ENCODE measurements around the gene NOL11.
"Not testable (repeated sequence)": the region's sequence is repeated elsewhere in the genome, so short reads cannot be mapped to it uniquely, and the experiment has no call there.

Gene NOL11

GRCh38 chr17:67756766-67757165 lies 39.0 kb downstream of the NOL11 start:
- H3F3A ChIP-seq (ENCODE audit: insufficient read depth); H2AFZ ChIP-seq (ENCODE audit: low read depth, low read length, severe bottlenecking): not testable (repeated sequence)

GRCh38 chr17:67759355-67760171 lies 41.8 kb downstream of the NOL11 start:
- no peak for TF ChIP-seq EZH2phosphoT487 (conservative IDR thresholded peaks at IDR 0.05; ENCODE audit: low read length)
- TF ChIP-seq, protein P1, sequence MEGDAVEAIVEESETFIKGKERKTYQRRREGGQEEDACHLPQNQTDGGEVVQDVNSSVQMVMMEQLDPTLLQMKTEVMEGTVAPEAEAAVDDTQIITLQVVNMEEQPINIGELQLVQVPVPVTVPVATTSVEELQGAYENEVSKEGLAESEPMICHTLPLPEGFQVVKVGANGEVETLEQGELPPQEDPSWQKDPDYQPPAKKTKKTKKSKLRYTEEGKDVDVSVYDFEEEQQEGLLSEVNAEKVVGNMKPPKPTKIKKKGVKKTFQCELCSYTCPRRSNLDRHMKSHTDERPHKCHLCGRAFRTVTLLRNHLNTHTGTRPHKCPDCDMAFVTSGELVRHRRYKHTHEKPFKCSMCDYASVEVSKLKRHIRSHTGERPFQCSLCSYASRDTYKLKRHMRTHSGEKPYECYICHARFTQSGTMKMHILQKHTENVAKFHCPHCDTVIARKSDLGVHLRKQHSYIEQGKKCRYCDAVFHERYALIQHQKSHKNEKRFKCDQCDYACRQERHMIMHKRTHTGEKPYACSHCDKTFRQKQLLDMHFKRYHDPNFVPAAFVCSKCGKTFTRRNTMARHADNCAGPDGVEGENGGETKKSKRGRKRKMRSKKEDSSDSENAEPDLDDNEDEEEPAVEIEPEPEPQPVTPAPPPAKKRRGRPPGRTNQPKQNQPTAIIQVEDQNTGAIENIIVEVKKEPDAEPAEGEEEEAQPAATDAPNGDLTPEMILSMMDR (IDR thresholded peaks at IDR 0.05; ENCODE audit: insufficient read depth, low read length, poor library complexity, severe bottlenecking), result no peak
- Histone ChIP-seq H4K20me1 (ENCODE audit: low read depth, low read length) (no peaks in the 10 kb centered on the region), H2AFZ (ENCODE audit: low read depth, low read length, severe bottlenecking) (no peak overlapping the region), H3K4me2 (ENCODE audit: low read depth, low read length, poor library complexity, severe bottlenecking) (no peak overlapping the region), H3F3A (ENCODE audit: insufficient read depth) (no peaks in the 10 kb centered on the region), H3K27ac (ENCODE audit: low read depth, low read length) (no peak overlapping the region), H3K9ac (ENCODE audit: low read length) (no peak overlapping the region), H3K79me2 (ENCODE audit: insufficient read depth, low read length) (no peaks in the 10 kb centered on the region), H3K4me3 (ENCODE audit: insufficient read depth, low read length, poor library complexity, severe bottlenecking) (no peak overlapping the region), H3K9me3 (ENCODE audit: insufficient read depth, low read length) (no peaks in the 10 kb centered on the region), H3K27me3 (ENCODE audit: low read length) (no peaks in the 10 kb centered on the region), H3K36me3 (ENCODE audit: low read length) (no peaks in the 10 kb centered on the region), H3K9me2 (replicated peaks; ENCODE audit: insufficient read depth, low read length) (no peaks in the 10 kb centered on the region)

More at GRCh38 chr17:67756766-67757165, 39.0 kb downstream of the NOL11 start:
- not testable (repeated sequence) for H4K20me1 ChIP-seq (ENCODE audit: low read depth, low read length); H3K36me3 ChIP-seq (ENCODE audit: low read length); H3K4me2 ChIP-seq (ENCODE audit: low read depth, low read length, poor library complexity, severe bottlenecking); H3K4me3 ChIP-seq (ENCODE audit: insufficient read depth, low read length, poor library complexity, severe bottlenecking); H3K79me2 ChIP-seq (ENCODE audit: insufficient read depth, low read length); H3K9me3 ChIP-seq (ENCODE audit: insufficient read depth, low read length); H3K9me2 ChIP-seq (replicated peaks; ENCODE audit: insufficient read depth, low read length); H3K27ac ChIP-seq (ENCODE audit: low read depth, low read length); H3K27me3 ChIP-seq (ENCODE audit: low read length); H3K9ac ChIP-seq (ENCODE audit: low read length)

- Histone ChIP-seq H3K4me2 (ENCODE audit: low read depth, low read length, poor library complexity, severe bottlenecking) (no peak overlapping the region), H2AFZ (ENCODE audit: low read depth, low read length, severe bottlenecking) (no peak overlapping the region), H3K79me2 (ENCODE audit: insufficient read depth, low read length) (no peaks in the 10 kb centered on the region), H4K20me1 (ENCODE audit: low read depth, low read length) (no peaks in the 10 kb centered on the region), H3K9me3 (ENCODE audit: insufficient read depth, low read length) (no peaks in the 10 kb centered on the region), H3K27me3 (ENCODE audit: low read length) (no peaks in the 10 kb centered on the region), H3F3A (ENCODE audit: insufficient read depth) (no peaks in the 10 kb centered on the region), H3K9ac (ENCODE audit: low read length) (no peak overlapping the region), H3K27ac (ENCODE audit: low read depth, low read length) (no peak overlapping the region), H3K9me2 (replicated peaks; ENCODE audit: insufficient read depth, low read length) (no peaks in the 10 kb centered on the region), H3K4me3 (ENCODE audit: insufficient read depth, low read length, poor library complexity, severe bottlenecking) (no peak overlapping the region), H3K36me3 (ENCODE audit: low read length) (no peaks in the 10 kb centered on the region)
- TF ChIP-seq EZH2phosphoT487 (conservative IDR thresholded peaks at IDR 0.05; ENCODE audit: low read length), result no peak
- TF ChIP-seq, protein P1 (IDR thresholded peaks at IDR 0.05; ENCODE audit: insufficient read depth, low read length, poor library complexity, severe bottlenecking), result no peak
Observed at GRCh38 chr17:67765623-67766022, 47.9 kb downstream of the NOL11 start.

DNA sequence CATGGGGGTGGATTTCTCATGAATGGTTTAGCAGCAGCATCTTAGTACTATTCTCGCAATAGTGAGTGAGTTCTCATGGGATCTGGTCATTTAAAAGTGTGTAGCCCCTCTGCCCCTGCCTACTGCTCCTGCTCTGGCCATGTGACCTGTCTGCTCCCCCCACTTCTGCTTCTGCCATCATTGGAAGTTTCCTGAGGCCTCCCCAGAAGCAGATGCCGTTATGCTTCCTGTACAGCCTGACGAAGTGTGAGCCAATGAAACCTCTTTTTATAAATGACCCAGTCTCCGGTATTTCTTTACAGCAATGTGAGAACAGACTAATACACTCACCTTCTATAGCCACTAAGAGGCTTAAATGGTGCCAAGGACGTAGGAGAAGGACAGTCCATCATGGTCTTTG lies 51.5 kb downstream of the NOL11 start:
- no peaks in the 10 kb centered on the region for H3K9me3 ChIP-seq (ENCODE audit: insufficient read depth, low read length)
- H3K36me3 ChIP-seq (ENCODE audit: low read length), result no peaks in the 10 kb centered on the region
- H3K27me3 ChIP-seq (ENCODE audit: low read length), result no peaks in the 10 kb centered on the region
- H3K27ac ChIP-seq (ENCODE audit: low read depth, low read length), result no peak overlapping the region
- no peaks in the 10 kb centered on the region for H4K20me1 ChIP-seq (ENCODE audit: low read depth, low read length)
- H3K9me2 ChIP-seq (replicated peaks; ENCODE audit: insufficient read depth, low read length), result no peaks in the 10 kb centered on the region
- TF ChIP-seq EZH2phosphoT487 (conservative IDR thresholded peaks at IDR 0.05; ENCODE audit: low read length), result no peak
- TF ChIP-seq, protein P1 (IDR thresholded peaks at IDR 0.05; ENCODE audit: insufficient read depth, low read length, poor library complexity, severe bottlenecking), result no peak
- H3F3A ChIP-seq (ENCODE audit: insufficient read depth), result no peaks in the 10 kb centered on the region
- no peak overlapping the region for H3K4me2 ChIP-seq (ENCODE audit: low read depth, low read length, poor library complexity, severe bottlenecking)
- no peak overlapping the region for H3K4me3 ChIP-seq (ENCODE audit: insufficient read depth, low read length, poor library complexity, severe bottlenecking)
- no peak overlapping the region for H3K9ac ChIP-seq (ENCODE audit: low read length)
- H3K79me2 ChIP-seq (ENCODE audit: insufficient read depth, low read length), result no peaks in the 10 kb centered on the region
- H2AFZ ChIP-seq (ENCODE audit: low read depth, low read length, severe bottlenecking), result no peak overlapping the region

Data from SU-DHL-6 (cell line).